H9 (cell line): Measurements from ENCODE around the gene KCNH1. TPM values are rescaled to one million over a fixed set of nuclear protein-coding genes. Genes with fewer than 3 reads are reported as not detected.

Experiments
- DNase-seq: peaks from one replicate; pipeline ENCODE4 v3.0.0-alpha.2; 2017
- H2AFZ ChIP-seq: one replicate; pipeline ENCODE4 v1.6.1; 2013; ENCODE audit warnings: mild to moderate bottlenecking, low read length, control low read depth, moderate library complexity
- H2AK5ac ChIP-seq: 2 replicates; pipeline ENCODE4 v1.6.1; 2013; ENCODE audit warnings: low read length, control low read depth, mixed read lengths; ENCODE audit not compliant: insufficient read length
- H2BK120ac ChIP-seq: one replicate; pipeline ENCODE4 v1.6.1; 2013; ENCODE audit warnings: low read depth, mild to moderate bottlenecking, low read length, control low read depth, inconsistent platforms; ENCODE audit not compliant: poor library complexity, severe bottlenecking
- H2BK12ac ChIP-seq: 2 replicates; pipeline ENCODE4 v1.6.1; 2013; ENCODE audit warnings: low read length, control low read depth, mixed read lengths, low read depth; ENCODE audit not compliant: insufficient read length
- H2BK15ac ChIP-seq: 2 replicates; pipeline ENCODE4 v1.6.1; 2013; ENCODE audit warnings: low read depth, low read length, control low read depth
- H2BK20ac ChIP-seq: one replicate; pipeline ENCODE4 v1.6.1; 2013; ENCODE audit warnings: low read depth, mild to moderate bottlenecking, low read length, control low read depth, inconsistent platforms; ENCODE audit not compliant: poor library complexity, severe bottlenecking
- H2BK5ac ChIP-seq: 2 replicates; pipeline ENCODE4 v1.6.1; 2013; ENCODE audit warnings: low read length, control low read depth, mixed read lengths; ENCODE audit not compliant: insufficient read length
- H3K14ac ChIP-seq: 2 replicates; pipeline ENCODE4 v1.6.1; 2013; ENCODE audit warnings: low read length, control low read depth; ENCODE audit not compliant: insufficient read depth
- H3K18ac ChIP-seq: 2 replicates; pipeline ENCODE4 v1.6.1; 2013; ENCODE audit warnings: low read depth, mild to moderate bottlenecking, mixed read lengths, low read length, control low read depth; ENCODE audit not compliant: insufficient read length
- H3K23ac ChIP-seq: 2 replicates; pipeline ENCODE4 v1.6.1; 2013; ENCODE audit warnings: low read length, control low read depth, mixed read lengths, low read depth; ENCODE audit not compliant: insufficient read length
- H3K23me2 ChIP-seq: 2 replicates; pipeline ENCODE4 v1.6.1; 2013; ENCODE audit warnings: low read depth, mild to moderate bottlenecking, mixed read lengths, low read length, control low read depth; ENCODE audit not compliant: insufficient read length, poor library complexity, severe bottlenecking
- H3K27ac ChIP-seq: 2 replicates; pipeline ENCODE4 v1.5.1; 2013; ENCODE audit warnings: low read length, control low read depth, mixed read lengths, low read depth; ENCODE audit not compliant: insufficient read length
- H3K27me3 ChIP-seq: 2 replicates; pipeline ENCODE4 v1.6.1; 2013; ENCODE audit warnings: low read length, control low read depth, inconsistent platforms; ENCODE audit not compliant: insufficient read depth
- H3K4ac ChIP-seq: 2 replicates; pipeline ENCODE4 v1.6.1; 2013; ENCODE audit warnings: low read depth, mild to moderate bottlenecking, control low read depth, inconsistent platforms, low read length, moderate library complexity
- H3K4me1 ChIP-seq: 2 replicates; pipeline ENCODE4 v1.6.1; 2013; ENCODE audit warnings: low read length, control low read depth, inconsistent platforms; ENCODE audit not compliant: insufficient read depth
- H3K4me2 ChIP-seq: 2 replicates; pipeline ENCODE4 v1.6.1; 2013; ENCODE audit warnings: low read length, control low read depth, mixed read lengths; ENCODE audit not compliant: insufficient read length, insufficient read depth
- H3K56ac ChIP-seq: 2 replicates; pipeline ENCODE4 v1.6.1; 2013; ENCODE audit warnings: low read depth, mild to moderate bottlenecking, mixed read lengths, low read length, control low read depth; ENCODE audit not compliant: insufficient read length
- H3K79me1 ChIP-seq: 2 replicates; pipeline ENCODE4 v1.6.1; 2013; ENCODE audit warnings: low read depth, mild to moderate bottlenecking, moderate library complexity, low read length, control low read depth, inconsistent platforms; ENCODE audit not compliant: insufficient read depth, poor library complexity, severe bottlenecking
- H3K79me2 ChIP-seq: 2 replicates; pipeline ENCODE4 v1.6.1; 2013; ENCODE audit warnings: low read length, control low read depth, inconsistent platforms; ENCODE audit not compliant: insufficient read depth
- H3K9ac ChIP-seq: 2 replicates; pipeline ENCODE4 v1.6.1; 2013; ENCODE audit warnings: low read length, control low read depth, mixed read lengths; ENCODE audit not compliant: insufficient read length; ENCODE audit errors: extremely low read depth
- H3K9me3 ChIP-seq: one replicate; pipeline ENCODE4 v1.6.1; 2013; ENCODE audit warnings: low read depth, low read length, inconsistent platforms; ENCODE audit not compliant: control insufficient read depth
- H3T11ph ChIP-seq: one replicate; pipeline ENCODE4 v1.6.1; 2013; ENCODE audit warnings: mild to moderate bottlenecking, low read length, control low read depth, inconsistent platforms
- H4K20me1 ChIP-seq: one replicate; pipeline ENCODE4 v1.6.1; 2013; ENCODE audit not compliant: control insufficient read depth, insufficient read length, insufficient read depth
- H4K5ac ChIP-seq: 2 replicates; pipeline ENCODE4 v1.6.1; 2013; ENCODE audit warnings: low read depth, mild to moderate bottlenecking, mixed read lengths, low read length, control low read depth; ENCODE audit not compliant: insufficient read length
- H4K8ac ChIP-seq: replicated peaks from 2 replicates; pipeline ENCODE4 v1.6.1; 2013; ENCODE audit warnings: low read length, control low read depth, mixed read lengths, low read depth; ENCODE audit not compliant: insufficient read length
- H4K91ac ChIP-seq: 2 replicates; pipeline ENCODE4 v1.6.1; 2013; ENCODE audit warnings: low read depth, mild to moderate bottlenecking, moderate library complexity, mixed read lengths, low read length, control low read depth; ENCODE audit not compliant: insufficient read length
- H3K27ac Mint-ChIP-seq, 3 experiments: 2 replicates in 2 of 3; 3 replicates in 1 of 3; pipeline ENCODE4 v1.8.0; 2020 to 2021; ENCODE audit warnings: mixed read lengths in 3 of 3, mild to moderate bottlenecking in 1 of 3, moderate library complexity in 1 of 3
- H3K27me3 Mint-ChIP-seq: 2 replicates; pipeline ENCODE4 v1.8.0; 2021; ENCODE audit warnings: low read depth, mild to moderate bottlenecking, moderate library complexity, mixed read lengths
- H3K36me3 Mint-ChIP-seq, 3 experiments: 2 replicates in 2 of 3; 3 replicates in 1 of 3; pipeline ENCODE4 v1.8.0; 2020 to 2021; ENCODE audit warnings: low read depth in 3 of 3, mixed read lengths in 3 of 3; ENCODE audit not compliant: insufficient read depth in 1 of 3
- H3K4me1 Mint-ChIP-seq, 2 experiments: 2 replicates each; pipeline ENCODE4 v1.8.0; 2020; ENCODE audit warnings: mixed read lengths in 2 of 2
- H3K4me3 Mint-ChIP-seq, 2 experiments: 2 replicates in 1 of 2; 3 replicates in 1 of 2; pipeline ENCODE4 v1.8.0; 2020 to 2021; ENCODE audit warnings: mild to moderate bottlenecking in 2 of 2, mixed read lengths in 2 of 2, moderate library complexity in 1 of 2
- H3K9me3 Mint-ChIP-seq, 2 experiments: 2 replicates in 1 of 2; 3 replicates in 1 of 2; pipeline ENCODE4 v1.8.0; 2020; ENCODE audit warnings: mild to moderate bottlenecking in 2 of 2, mixed read lengths in 2 of 2, moderate library complexity in 1 of 2
- WGBS: extraction: QIAGEN DNeasy Blood & Tissue Kit; methylation state at CpG from one replicate; pipeline ENCODE4 v1.1.7; 2013; ENCODE audit warnings: missing lambda C conversion rate, low lambda C conversion rate, mixed read lengths; ENCODE audit not compliant: insufficient read length; ENCODE audit errors: extremely low coverage; 5-methylcytosine and 5-hydroxymethylcytosine counted together
- total RNA-seq: library from RNA; stranded (reverse); gene quantifications from 2 replicates; pipeline ENCODE4 v1.2.1, GENCODE V29; 2021
- TF ChIP-seq, protein P1 (sequence below): fragments of 200-600 bp; sonication (generic); conservative IDR thresholded peaks from 3 replicates; pipeline ENCODE4 v1.8.0; 2021; ENCODE audit warnings: antibody characterized with exemption, mild to moderate bottlenecking

Gene KCNH1
- total RNA-seq, 1 experiment from 2014 or later = 0.11 TPM

- no peak overlapping the region for H3K27ac ChIP-seq
- H3K23me2 ChIP-seq = peaks cover 8% of the 10 kb centered on the region
- Mint-ChIP-seq H3K4me1 (peaks cover 8 to 10% of the 10 kb centered on the region in 2 experiments), H3K36me3 (no peaks in the 10 kb centered on the region), H3K4me3 (no peak overlapping the region), H3K27me3 (peaks cover 33% of the 10 kb centered on the region), H3K9me3 (no peaks in the 10 kb centered on the region), H3K27ac (no peak overlapping the region)
- H3K18ac ChIP-seq = no peak overlapping the region
- no peak overlapping the region for H3K4me2 ChIP-seq
- no peak overlapping the region for H4K5ac ChIP-seq
- TF ChIP-seq, protein P1, sequence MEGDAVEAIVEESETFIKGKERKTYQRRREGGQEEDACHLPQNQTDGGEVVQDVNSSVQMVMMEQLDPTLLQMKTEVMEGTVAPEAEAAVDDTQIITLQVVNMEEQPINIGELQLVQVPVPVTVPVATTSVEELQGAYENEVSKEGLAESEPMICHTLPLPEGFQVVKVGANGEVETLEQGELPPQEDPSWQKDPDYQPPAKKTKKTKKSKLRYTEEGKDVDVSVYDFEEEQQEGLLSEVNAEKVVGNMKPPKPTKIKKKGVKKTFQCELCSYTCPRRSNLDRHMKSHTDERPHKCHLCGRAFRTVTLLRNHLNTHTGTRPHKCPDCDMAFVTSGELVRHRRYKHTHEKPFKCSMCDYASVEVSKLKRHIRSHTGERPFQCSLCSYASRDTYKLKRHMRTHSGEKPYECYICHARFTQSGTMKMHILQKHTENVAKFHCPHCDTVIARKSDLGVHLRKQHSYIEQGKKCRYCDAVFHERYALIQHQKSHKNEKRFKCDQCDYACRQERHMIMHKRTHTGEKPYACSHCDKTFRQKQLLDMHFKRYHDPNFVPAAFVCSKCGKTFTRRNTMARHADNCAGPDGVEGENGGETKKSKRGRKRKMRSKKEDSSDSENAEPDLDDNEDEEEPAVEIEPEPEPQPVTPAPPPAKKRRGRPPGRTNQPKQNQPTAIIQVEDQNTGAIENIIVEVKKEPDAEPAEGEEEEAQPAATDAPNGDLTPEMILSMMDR = peak; percentile 72
- no peak overlapping the region for H3K4ac ChIP-seq
- no peak overlapping the region for H3K23ac ChIP-seq
- DNase-seq = no peak
- H4K20me1 ChIP-seq = no peaks in the 10 kb centered on the region
- H3K9me3 ChIP-seq = no peaks in the 10 kb centered on the region
- no peak overlapping the region for H2AK5ac ChIP-seq
- no peaks in the 10 kb centered on the region for H3K79me1 ChIP-seq
- no peaks in the 10 kb centered on the region for H3K4me1 ChIP-seq
- no peak overlapping the region for H3T11ph ChIP-seq
- no CpG with 5 or more reads among the region's 5 CpGs for WGBS
- no peak overlapping the region for H2BK120ac ChIP-seq
- H4K91ac ChIP-seq = no peak overlapping the region
- no peak overlapping the region for H3K14ac ChIP-seq
- H2BK12ac ChIP-seq = no peak overlapping the region
- H3K56ac ChIP-seq = no peak overlapping the region
- no peaks in the 10 kb centered on the region for H3K79me2 ChIP-seq
- no peak overlapping the region for H3K9ac ChIP-seq
- H2AFZ ChIP-seq = no peak overlapping the region
- H3K27me3 ChIP-seq = peaks cover 11% of the 10 kb centered on the region; the same call in 1 of the 2 replicates
- no peak overlapping the region for H2BK20ac ChIP-seq
- no peak overlapping the region for H4K8ac ChIP-seq
- H2BK15ac ChIP-seq = no peak overlapping the region
- H2BK5ac ChIP-seq = no peak overlapping the region
Measured at GRCh38 chr1:211135342-211135950, 1.5 kb upstream of the KCNH1 start.
